Measurements from ENCODE around the gene TPSAB1. TPM values are rescaled to one million over a fixed set of nuclear protein-coding genes. Genes with fewer than 3 reads are reported as not detected.

TPSAB1 gene
- total RNA-seq, 1 experiment from 2014 or later = not detected

DNA sequence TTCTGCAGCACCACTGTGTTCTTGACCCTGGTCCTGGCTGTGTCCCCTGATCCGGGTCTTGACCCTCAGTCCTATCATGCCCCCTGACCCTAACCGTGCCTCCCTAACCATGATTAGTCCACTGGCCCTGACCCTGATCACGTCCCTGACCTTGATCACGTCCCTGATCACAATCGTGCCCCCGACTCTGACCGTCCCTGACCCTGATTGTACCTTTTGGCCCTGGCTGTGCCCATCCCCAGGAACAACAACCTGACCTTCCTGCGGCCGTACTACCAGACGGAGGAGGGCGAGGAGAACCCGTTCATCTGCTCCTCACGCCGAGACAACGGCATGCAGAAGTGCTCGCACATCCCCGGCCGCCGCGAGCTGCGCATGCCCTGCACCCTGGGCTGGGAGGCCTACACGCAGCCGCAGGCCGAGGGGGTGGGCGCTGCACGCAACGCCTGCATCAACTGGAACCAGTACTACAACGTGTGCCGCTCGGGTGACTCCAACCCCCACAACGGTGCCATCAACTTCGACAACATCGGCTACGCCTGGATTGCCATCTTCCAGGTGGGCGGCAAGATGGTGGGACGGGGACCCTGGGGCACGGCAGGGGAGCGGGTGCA is 40.4 kb upstream of the TPSAB1 start:
- CTCF ChIA-PET = no interaction called here
- no peak for DNase-seq (ENCODE audit: low read depth, low spot score)
- Histone ChIP-seq H3K4me3 (ENCODE audit: low read depth in 2 of 2, low read length in 2 of 2) (no peak overlapping the region), H3K27me3 (ENCODE audit: control insufficient read depth, insufficient read depth, low read length) (no peaks in the 10 kb centered on the region), H3K27ac (ENCODE audit: low read length) (no peak overlapping the region), H3K9me3 (ENCODE audit: control insufficient read depth, insufficient read depth, low read depth, low read length) (no peaks in the 10 kb centered on the region), H3K4me1 (ENCODE audit: control insufficient read depth, insufficient read depth, low read length) (peaks cover 7% of the 10 kb centered on the region), H3K36me3 (ENCODE audit: control insufficient read depth, insufficient read depth, low read length) (no peaks in the 10 kb centered on the region)
- in situ Hi-C loops (cut with HindIII; ENCODE audit: low pct_unique_long_range_greater_than_20kb, low sequenced_read_pairs) (no loop called here), intact Hi-C loops (cut with micrococcal nuclease; ENCODE audit: unreplicated experiment) (no loop called here)
- ATAC-seq = no peak
- no TSS peak for BruUV-seq (replicated peaks)
- TF ChIP-seq TCF7L2 (IDR thresholded peaks at IDR 0.05; ENCODE audit: low read depth, low read length) = no peak
- TF ChIP-seq CTCF (IDR thresholded peaks at IDR 0.05) = no peak
- TF ChIP-seq REST (IDR thresholded peaks at IDR 0.05; ENCODE audit: insufficient read depth in 1 of 2, low read depth in 2 of 2, low read length in 1 of 2) = no peak
- no peak for TF ChIP-seq POLR2AphosphoS5 (IDR thresholded peaks at IDR 0.05; ENCODE audit: low read depth, low read length)
- no peak for TF ChIP-seq SIN3A (IDR thresholded peaks at IDR 0.05; ENCODE audit: borderline replicate concordance, insufficient read depth, low read depth, low read length)
- POLR2A ChIA-PET = no interaction called here

DNA sequence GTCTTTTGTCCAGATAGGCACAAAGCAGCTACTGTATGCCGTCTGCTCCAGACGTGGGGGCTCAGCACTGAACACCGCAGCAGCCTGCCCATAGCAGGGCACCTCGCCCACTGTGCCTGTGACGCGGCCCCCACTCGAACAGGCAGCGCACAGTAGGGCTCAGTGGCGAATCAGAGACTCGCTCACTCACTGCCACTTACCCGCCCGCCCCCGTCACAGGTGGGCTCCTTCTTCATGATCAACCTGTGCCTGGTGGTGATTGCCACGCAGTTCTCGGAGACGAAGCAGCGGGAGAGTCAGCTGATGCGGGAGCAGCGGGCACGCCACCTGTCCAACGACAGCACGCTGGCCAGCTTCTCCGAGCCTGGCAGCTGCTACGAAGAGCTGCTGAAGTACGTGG is 39.1 kb upstream of the TPSAB1 start:
- no peak for TF ChIP-seq POLR2AphosphoS5 (IDR thresholded peaks at IDR 0.05; ENCODE audit: low read depth, low read length)
- no peak for TF ChIP-seq CTCF (IDR thresholded peaks at IDR 0.05)
- no peak for TF ChIP-seq TCF7L2 (IDR thresholded peaks at IDR 0.05; ENCODE audit: low read depth, low read length)
- no peak for TF ChIP-seq SIN3A (IDR thresholded peaks at IDR 0.05; ENCODE audit: borderline replicate concordance, insufficient read depth, low read depth, low read length)
- no peak for TF ChIP-seq REST (IDR thresholded peaks at IDR 0.05; ENCODE audit: insufficient read depth in 1 of 2, low read depth in 2 of 2, low read length in 1 of 2)
- no peaks in the 10 kb centered on the region for H3K36me3 ChIP-seq (ENCODE audit: control insufficient read depth, insufficient read depth, low read length)
- CTCF ChIA-PET = no interaction called here
- POLR2A ChIA-PET = no interaction called here
- BruUV-seq (replicated peaks) = no TSS peak
- no peak for ATAC-seq
- H3K27me3 ChIP-seq (ENCODE audit: control insufficient read depth, insufficient read depth, low read length) = no peaks in the 10 kb centered on the region
- intact Hi-C loops (cut with micrococcal nuclease; ENCODE audit: unreplicated experiment) = no loop called here
- H3K9me3 ChIP-seq (ENCODE audit: control insufficient read depth, insufficient read depth, low read depth, low read length) = no peaks in the 10 kb centered on the region
- H3K4me1 ChIP-seq (ENCODE audit: control insufficient read depth, insufficient read depth, low read length) = peaks cover 7% of the 10 kb centered on the region
- H3K4me3 ChIP-seq (ENCODE audit: low read depth in 2 of 2, low read length in 2 of 2) = no peak overlapping the region
- DNase-seq (ENCODE audit: low read depth, low spot score) = no peak
- in situ Hi-C loops (cut with HindIII; ENCODE audit: low pct_unique_long_range_greater_than_20kb, low sequenced_read_pairs) = no loop called here
- H3K27ac ChIP-seq (ENCODE audit: low read length) = no peak overlapping the region
